ENCODE results near the gene SLC31A1. TPM values are rescaled to one million over a fixed set of nuclear protein-coding genes. Genes with fewer than 3 reads are reported as not detected.

SLC31A1 gene
- total RNA-seq, 1 experiment from 2014 or later, result 34.4 TPM

DNA sequence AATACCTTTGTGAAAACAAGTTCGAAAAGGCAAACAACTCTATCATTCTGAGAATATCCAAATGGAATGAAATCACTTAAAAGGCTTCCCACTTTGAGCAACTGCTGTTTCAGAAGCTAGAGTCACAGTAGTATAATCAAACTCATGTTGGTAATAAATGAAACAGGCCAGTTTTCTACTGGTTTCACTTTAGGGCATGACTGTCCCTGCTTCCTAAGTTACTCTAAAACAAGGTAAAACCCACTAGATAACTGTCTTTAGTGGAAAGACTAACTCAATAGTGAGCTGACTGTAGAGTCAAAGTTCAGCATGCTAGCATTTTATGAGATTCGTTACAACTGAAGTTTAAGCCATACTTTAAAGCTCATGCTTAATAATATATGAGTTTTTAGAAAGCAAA lies 48.0 kb downstream of the SLC31A1 start:
- Mint-ChIP-seq H3K36me3 (ENCODE audit: insufficient read depth in 1 of 3, low read depth in 3 of 3) (peaks cover 10 to 48% (median 37%) of the 10 kb centered on the region in 3 experiments; a peak in 5 of 7 replicates), H3K27me3 (ENCODE audit: low read depth) (no peaks in the 10 kb centered on the region), H3K4me1 (peaks cover 4 to 5% of the 10 kb centered on the region in 2 experiments), H3K27ac (no peak overlapping the region), H3K9me3 (no peaks in the 10 kb centered on the region), H3K4me3 (no peak overlapping the region)
- Histone ChIP-seq H4K5ac (ENCODE audit: insufficient read length, low read depth, low read length) (no peak overlapping the region), H2BK12ac (ENCODE audit: insufficient read length, low read depth, low read length) (no peak overlapping the region), H2AFZ (ENCODE audit: low read length) (no peak overlapping the region), H4K20me1 (ENCODE audit: control insufficient read depth, insufficient read depth, insufficient read length) (no peaks in the 10 kb centered on the region), H3K9ac (ENCODE audit: extremely low read depth, insufficient read length, low read length) (no peak overlapping the region), H2BK20ac (ENCODE audit: low read depth, low read length, poor library complexity, severe bottlenecking) (no peak overlapping the region), H3T11ph (ENCODE audit: low read length) (no peak overlapping the region), H3K27ac (ENCODE audit: insufficient read length, low read depth, low read length) (no peak overlapping the region), H4K91ac (ENCODE audit: insufficient read length, low read depth, low read length) (no peak overlapping the region), H3K14ac (ENCODE audit: insufficient read depth, low read length) (no peak overlapping the region), H3K56ac (ENCODE audit: insufficient read length, low read depth, low read length) (no peak overlapping the region), H3K79me2 (ENCODE audit: insufficient read depth, low read length) (no peaks in the 10 kb centered on the region), H2AK5ac (ENCODE audit: insufficient read length, low read length) (no peak overlapping the region), H3K79me1 (ENCODE audit: insufficient read depth, low read depth, low read length, poor library complexity, severe bottlenecking) (no peaks in the 10 kb centered on the region), H2BK5ac (ENCODE audit: insufficient read length, low read length) (no peak overlapping the region), H3K18ac (ENCODE audit: insufficient read length, low read depth, low read length) (no peak overlapping the region), H3K23me2 (ENCODE audit: insufficient read length, low read depth, low read length, poor library complexity, severe bottlenecking) (no peaks in the 10 kb centered on the region), H3K4me2 (ENCODE audit: insufficient read depth, insufficient read length, low read length) (no peak overlapping the region), H4K8ac (replicated peaks; ENCODE audit: insufficient read length, low read depth, low read length) (no peak overlapping the region), H2BK120ac (ENCODE audit: low read depth, low read length, poor library complexity, severe bottlenecking) (no peak overlapping the region), H3K27me3 (ENCODE audit: insufficient read depth, low read length) (no peaks in the 10 kb centered on the region), H3K9me3 (ENCODE audit: control insufficient read depth, low read depth, low read length) (no peaks in the 10 kb centered on the region), H3K23ac (ENCODE audit: insufficient read length, low read depth, low read length) (no peak overlapping the region), H2BK15ac (ENCODE audit: low read depth, low read length) (no peak overlapping the region), H3K4me1 (ENCODE audit: insufficient read depth, low read length) (no peaks in the 10 kb centered on the region), H3K4ac (ENCODE audit: low read depth, low read length) (no peak overlapping the region)
- TF ChIP-seq, protein P1, sequence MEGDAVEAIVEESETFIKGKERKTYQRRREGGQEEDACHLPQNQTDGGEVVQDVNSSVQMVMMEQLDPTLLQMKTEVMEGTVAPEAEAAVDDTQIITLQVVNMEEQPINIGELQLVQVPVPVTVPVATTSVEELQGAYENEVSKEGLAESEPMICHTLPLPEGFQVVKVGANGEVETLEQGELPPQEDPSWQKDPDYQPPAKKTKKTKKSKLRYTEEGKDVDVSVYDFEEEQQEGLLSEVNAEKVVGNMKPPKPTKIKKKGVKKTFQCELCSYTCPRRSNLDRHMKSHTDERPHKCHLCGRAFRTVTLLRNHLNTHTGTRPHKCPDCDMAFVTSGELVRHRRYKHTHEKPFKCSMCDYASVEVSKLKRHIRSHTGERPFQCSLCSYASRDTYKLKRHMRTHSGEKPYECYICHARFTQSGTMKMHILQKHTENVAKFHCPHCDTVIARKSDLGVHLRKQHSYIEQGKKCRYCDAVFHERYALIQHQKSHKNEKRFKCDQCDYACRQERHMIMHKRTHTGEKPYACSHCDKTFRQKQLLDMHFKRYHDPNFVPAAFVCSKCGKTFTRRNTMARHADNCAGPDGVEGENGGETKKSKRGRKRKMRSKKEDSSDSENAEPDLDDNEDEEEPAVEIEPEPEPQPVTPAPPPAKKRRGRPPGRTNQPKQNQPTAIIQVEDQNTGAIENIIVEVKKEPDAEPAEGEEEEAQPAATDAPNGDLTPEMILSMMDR (conservative IDR thresholded peaks at IDR 0.05), result no peak
- WGBS (ENCODE audit: extremely low coverage, insufficient read length, low lambda C conversion rate), result no CpG with 5 or more reads among the region's 2 CpGs
- DNase-seq, result no peak

Measured in H9 (cell line).